ENCODE measurements around the gene PTRHD1. TPM values are rescaled to one million over a fixed set of nuclear protein-coding genes. Genes with fewer than 3 reads are reported as not detected.

PTRHD1 gene
- total RNA-seq, 4 donors from 2014 or later = 30.6 to 50.9 (median 40.5) TPM

- Histone ChIP-seq H3K36me3 (peaks cover 0 to 4% (median 0%) of the 10 kb centered on the region in 4 donors), H3K9me3 (no peaks in the 10 kb centered on the region), H3K27me3 (no peaks in the 10 kb centered on the region), H3K4me1 (peaks cover 0 to 8% (median 0%) of the 10 kb centered on the region in 4 donors), H3K4me3 (no peak overlapping the region), H3K27ac (no peak overlapping the region)
- in situ Hi-C loops (cut with MboI; ENCODE audit: low pct_ligation_motif_present in 1 of 4, low pct_unique_long_range_greater_than_20kb in 1 of 4, low sequenced_read_pairs in 3 of 4) (no loop called here), intact Hi-C loops (cut with DNase I; ENCODE audit: low total_unique reads) (no loop called here)
- WGBS, 2 donors (ENCODE audit: low coverage in 1 of 2) = 82% methylated on average over 3 of the region's 3 CpGs; no CpG with 5 or more reads in 1 of the 2 donors
- no peak for DNase-seq
- TF ChIP-seq POLR2A (IDR thresholded peaks at IDR 0.05) = no peak
Observed at GRCh38 chr2:24774373-24774772, 18.8 kb downstream of the PTRHD1 start.

DNA sequence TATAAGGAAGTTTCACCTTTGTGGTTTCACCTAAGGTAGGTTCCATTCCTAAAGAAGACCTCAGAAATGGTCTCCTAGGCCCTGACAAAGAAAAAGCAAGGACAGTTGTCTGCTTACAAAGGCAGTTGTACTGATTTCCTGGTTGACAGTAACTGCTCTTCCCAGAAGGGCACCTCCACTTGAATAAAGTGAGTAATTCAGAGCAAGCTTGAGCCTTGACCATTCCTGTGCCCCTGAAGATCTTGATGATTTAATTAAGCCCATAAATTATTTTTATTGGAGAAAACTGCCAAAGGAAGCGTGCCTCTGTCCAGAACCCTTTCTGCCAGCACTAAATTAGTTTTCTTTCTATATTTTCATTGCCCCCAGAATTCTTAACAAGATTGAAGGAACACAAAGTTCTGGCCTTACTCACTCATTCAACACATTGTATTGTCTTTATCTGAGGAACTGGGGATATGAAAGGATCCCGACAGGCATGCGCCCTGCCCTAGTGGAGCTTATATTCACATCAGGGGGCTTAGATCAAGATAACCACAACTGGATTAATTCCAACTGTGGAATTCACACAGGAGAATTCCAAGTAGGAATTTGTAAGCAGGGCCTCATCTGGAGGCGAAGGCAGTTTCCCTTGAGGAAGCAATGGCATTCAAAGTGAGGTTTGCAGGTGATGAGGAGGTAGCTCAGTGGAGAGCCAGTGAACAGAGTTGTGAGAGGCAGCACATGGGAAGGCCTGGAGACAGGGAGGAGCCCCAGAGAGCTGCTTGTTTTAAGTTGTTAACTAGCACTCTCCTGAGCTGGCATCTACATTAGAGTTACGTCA, 21.2 kb downstream of the PTRHD1 start:
- no peak for DNase-seq
- Histone ChIP-seq H3K27me3 (no peaks in the 10 kb centered on the region), H3K4me3 (no peak overlapping the region), H3K9me3 (no peaks in the 10 kb centered on the region), H3K36me3 (peaks cover 0 to 18% (median 3%) of the 10 kb centered on the region in 4 donors), H3K27ac (no peak overlapping the region), H3K4me1 (no peaks in the 10 kb centered on the region)
- WGBS, 2 donors (ENCODE audit: low coverage in 1 of 2) = 88 to 100% methylated on average over 1 to 5 of the region's 5 CpGs
- intact Hi-C loops (cut with DNase I; ENCODE audit: low total_unique reads) = no loop called here
- in situ Hi-C loops (cut with MboI; ENCODE audit: low pct_ligation_motif_present in 1 of 4, low pct_unique_long_range_greater_than_20kb in 1 of 4, low sequenced_read_pairs in 3 of 4) = no loop called here
- TF ChIP-seq POLR2A (IDR thresholded peaks at IDR 0.05) (no peak), EP300 (IDR thresholded peaks at IDR 0.05; ENCODE audit: low read depth) (no peak), POLR2AphosphoS5 (IDR thresholded peaks at IDR 0.05) (no peak)
- TF ChIP-seq, protein P1, sequence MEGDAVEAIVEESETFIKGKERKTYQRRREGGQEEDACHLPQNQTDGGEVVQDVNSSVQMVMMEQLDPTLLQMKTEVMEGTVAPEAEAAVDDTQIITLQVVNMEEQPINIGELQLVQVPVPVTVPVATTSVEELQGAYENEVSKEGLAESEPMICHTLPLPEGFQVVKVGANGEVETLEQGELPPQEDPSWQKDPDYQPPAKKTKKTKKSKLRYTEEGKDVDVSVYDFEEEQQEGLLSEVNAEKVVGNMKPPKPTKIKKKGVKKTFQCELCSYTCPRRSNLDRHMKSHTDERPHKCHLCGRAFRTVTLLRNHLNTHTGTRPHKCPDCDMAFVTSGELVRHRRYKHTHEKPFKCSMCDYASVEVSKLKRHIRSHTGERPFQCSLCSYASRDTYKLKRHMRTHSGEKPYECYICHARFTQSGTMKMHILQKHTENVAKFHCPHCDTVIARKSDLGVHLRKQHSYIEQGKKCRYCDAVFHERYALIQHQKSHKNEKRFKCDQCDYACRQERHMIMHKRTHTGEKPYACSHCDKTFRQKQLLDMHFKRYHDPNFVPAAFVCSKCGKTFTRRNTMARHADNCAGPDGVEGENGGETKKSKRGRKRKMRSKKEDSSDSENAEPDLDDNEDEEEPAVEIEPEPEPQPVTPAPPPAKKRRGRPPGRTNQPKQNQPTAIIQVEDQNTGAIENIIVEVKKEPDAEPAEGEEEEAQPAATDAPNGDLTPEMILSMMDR (IDR thresholded peaks at IDR 0.05) = no peak

GRCh38 chr2:24771061-24771460, 22.1 kb downstream of the PTRHD1 start:
- TF ChIP-seq EP300 (IDR thresholded peaks at IDR 0.05; ENCODE audit: low read depth) (no peak), POLR2AphosphoS5 (IDR thresholded peaks at IDR 0.05) (no peak), POLR2A (IDR thresholded peaks at IDR 0.05) (no peak)
- TF ChIP-seq, protein P1 (IDR thresholded peaks at IDR 0.05) = no peak
- intact Hi-C loops (cut with DNase I; ENCODE audit: low total_unique reads) = no loop called here
- Histone ChIP-seq H3K36me3 (peaks cover 0 to 18% (median 3%) of the 10 kb centered on the region in 4 donors), H3K27me3 (no peaks in the 10 kb centered on the region), H3K27ac (no peak overlapping the region), H3K4me3 (no peak overlapping the region), H3K9me3 (no peaks in the 10 kb centered on the region), H3K4me1 (no peaks in the 10 kb centered on the region)
- WGBS, 2 donors (ENCODE audit: low coverage in 1 of 2) = 92 to 98% methylated on average over 5 of the region's 5 CpGs
- in situ Hi-C loops (cut with MboI; ENCODE audit: low pct_ligation_motif_present in 1 of 4, low pct_unique_long_range_greater_than_20kb in 1 of 4, low sequenced_read_pairs in 3 of 4) = no loop called here
- DNase-seq = no peak

DNA sequence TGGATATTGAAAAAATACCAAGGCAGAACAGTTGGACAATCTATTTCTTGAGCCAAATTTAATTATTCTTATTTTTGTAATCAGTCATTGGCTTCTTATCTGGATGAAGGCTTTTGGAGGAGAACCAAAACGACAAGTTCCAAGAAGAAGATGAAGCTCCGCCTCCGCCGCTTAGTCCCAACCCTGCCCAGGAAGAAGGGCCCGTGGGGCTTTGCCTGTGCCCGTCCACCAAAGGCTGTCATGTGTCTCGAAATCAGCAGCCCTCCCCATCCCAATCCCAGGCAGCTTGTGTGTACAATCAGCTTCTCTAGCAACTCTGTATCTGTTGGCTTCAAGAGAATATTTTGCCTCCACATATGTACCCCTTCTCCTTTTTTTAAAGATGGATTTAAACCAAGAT, 24.6 kb downstream of the PTRHD1 start:
- WGBS, 2 donors (ENCODE audit: low coverage in 1 of 2) = 85 to 90% methylated on average over 6 to 7 of the region's 7 CpGs
- in situ Hi-C loops (cut with MboI; ENCODE audit: low pct_ligation_motif_present in 1 of 4, low pct_unique_long_range_greater_than_20kb in 1 of 4, low sequenced_read_pairs in 3 of 4) = no loop called here
- no peaks in the 10 kb centered on the region for H3K27me3 ChIP-seq
- no peak for DNase-seq
- no peak for TF ChIP-seq POLR2AphosphoS5 (IDR thresholded peaks at IDR 0.05)
- TF ChIP-seq POLR2A (IDR thresholded peaks at IDR 0.05) = no peak
- TF ChIP-seq, protein P1 (IDR thresholded peaks at IDR 0.05) = no peak
- TF ChIP-seq EP300 (IDR thresholded peaks at IDR 0.05; ENCODE audit: low read depth) = no peak
- H3K27ac ChIP-seq = no peak overlapping the region
- intact Hi-C loops (cut with DNase I; ENCODE audit: low total_unique reads) = no loop called here
- no peaks in the 10 kb centered on the region for H3K4me1 ChIP-seq
- H3K4me3 ChIP-seq = no peak overlapping the region
- H3K36me3 ChIP-seq = peaks cover 0 to 29% (median 7%) of the 10 kb centered on the region in 4 donors
- H3K9me3 ChIP-seq = no peaks in the 10 kb centered on the region
